ENCODE measurements around the gene TOP1.

TOP1 gene

GRCh38 chr20:41145821-41146620 is 117.4 kb downstream of the TOP1 start:
- Histone ChIP-seq H3K4me2 (ENCODE audit: insufficient read depth, low read length) (peak overlapping the region; percentile 3; the same call in 1 of the 2 replicates), H4K20me1 (ENCODE audit: insufficient read depth, low read length) (peaks cover 99% of the 10 kb centered on the region), H3K27me3 (ENCODE audit: insufficient read depth, low read length, poor library complexity) (no peaks in the 10 kb centered on the region), H3K27ac (ENCODE audit: low read length) (peak overlapping the region; percentile 22; the same call in 1 of the 2 replicates), H3K4me1 (ENCODE audit: insufficient read depth, low read length) (peaks cover 48% of the 10 kb centered on the region), H3K36me3 (ENCODE audit: insufficient read depth, low read length) (peaks cover 80% of the 10 kb centered on the region), H3K4me3 (ENCODE audit: low read depth in 1 of 2, low read length in 2 of 2) (no peak overlapping the region), H3K9ac (ENCODE audit: low read depth, low read length) (no peak overlapping the region), H3K79me2 (ENCODE audit: insufficient read depth, low read length) (peaks cover 100% of the 10 kb centered on the region), H3K9me3 (ENCODE audit: insufficient read depth, low read length, severe bottlenecking) (no peaks in the 10 kb centered on the region), H2AFZ (ENCODE audit: low read depth, low read length) (no peak overlapping the region)
- DNase-seq = no peak
- no peak for ATAC-seq (ENCODE audit: insufficient read depth, low read depth)
- TF ChIP-seq EZH2 (IDR thresholded peaks at IDR 0.05; ENCODE audit: borderline replicate concordance, low read depth, low read length, severe bottlenecking) = no peak
- no peak for TF ChIP-seq CTCF (IDR thresholded peaks at IDR 0.05; ENCODE audit: borderline replicate concordance, extremely low read depth, low read length, poor library complexity, severe bottlenecking)

GRCh38 chr20:41147767-41148191 is 119.2 kb downstream of the TOP1 start:
- no peak for TF ChIP-seq EZH2 (IDR thresholded peaks at IDR 0.05; ENCODE audit: borderline replicate concordance, low read depth, low read length, severe bottlenecking)
- TF ChIP-seq CTCF (IDR thresholded peaks at IDR 0.05; ENCODE audit: borderline replicate concordance, extremely low read depth, low read length, poor library complexity, severe bottlenecking) = no peak
- H3K4me1 ChIP-seq (ENCODE audit: insufficient read depth, low read length) = peaks cover 34% of the 10 kb centered on the region
- H2AFZ ChIP-seq (ENCODE audit: low read depth, low read length) = no peak overlapping the region
- H3K79me2 ChIP-seq (ENCODE audit: insufficient read depth, low read length) = peaks cover 100% of the 10 kb centered on the region
- H3K36me3 ChIP-seq (ENCODE audit: insufficient read depth, low read length) = peaks cover 79% of the 10 kb centered on the region
- H3K27me3 ChIP-seq (ENCODE audit: insufficient read depth, low read length, poor library complexity) = no peaks in the 10 kb centered on the region
- H3K4me2 ChIP-seq (ENCODE audit: insufficient read depth, low read length) = no peak overlapping the region
- no peak overlapping the region for H3K4me3 ChIP-seq (ENCODE audit: low read depth in 1 of 2, low read length in 2 of 2)
- H3K27ac ChIP-seq (ENCODE audit: low read length) = no peak overlapping the region
- peaks cover 99% of the 10 kb centered on the region for H4K20me1 ChIP-seq (ENCODE audit: insufficient read depth, low read length)
- DNase-seq (no peak), ATAC-seq (ENCODE audit: insufficient read depth, low read depth) (no peak)
- no peak overlapping the region for H3K9ac ChIP-seq (ENCODE audit: low read depth, low read length)
- H3K9me3 ChIP-seq (ENCODE audit: insufficient read depth, low read length, severe bottlenecking) = no peaks in the 10 kb centered on the region

DNA sequence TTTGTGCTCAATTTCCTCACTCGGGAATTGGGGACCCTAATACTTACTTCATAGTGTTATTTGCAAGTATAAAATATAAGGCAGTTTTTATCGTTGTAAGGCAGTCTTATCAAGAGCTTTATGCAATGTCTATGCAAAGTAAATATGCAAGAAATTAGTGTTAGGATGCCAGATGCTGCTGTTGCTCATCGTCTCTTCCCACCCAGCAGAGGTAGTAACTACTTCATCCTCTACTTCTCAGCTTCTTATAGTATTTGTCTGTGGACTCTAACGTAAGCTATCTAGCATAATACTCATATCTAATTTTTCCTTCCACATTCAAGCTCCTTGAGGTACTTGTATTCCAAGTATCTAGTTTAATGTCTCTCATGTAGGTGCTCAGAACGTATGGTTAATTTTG is 120.3 kb downstream of the TOP1 start:
- Histone ChIP-seq H3K79me2 (ENCODE audit: insufficient read depth, low read length) (peaks cover 100% of the 10 kb centered on the region), H2AFZ (ENCODE audit: low read depth, low read length) (no peak overlapping the region), H3K27me3 (ENCODE audit: insufficient read depth, low read length, poor library complexity) (no peaks in the 10 kb centered on the region), H3K4me1 (ENCODE audit: insufficient read depth, low read length) (peaks cover 25% of the 10 kb centered on the region), H3K4me3 (ENCODE audit: low read depth in 1 of 2, low read length in 2 of 2) (no peak overlapping the region), H3K27ac (ENCODE audit: low read length) (no peak overlapping the region; the same call in 1 of the 2 replicates), H3K9me3 (ENCODE audit: insufficient read depth, low read length, severe bottlenecking) (no peaks in the 10 kb centered on the region), H3K9ac (ENCODE audit: low read depth, low read length) (no peak overlapping the region), H3K4me2 (ENCODE audit: insufficient read depth, low read length) (no peak overlapping the region), H3K36me3 (ENCODE audit: insufficient read depth, low read length) (peaks cover 78% of the 10 kb centered on the region), H4K20me1 (ENCODE audit: insufficient read depth, low read length) (peaks cover 99% of the 10 kb centered on the region)
- TF ChIP-seq CTCF (IDR thresholded peaks at IDR 0.05; ENCODE audit: borderline replicate concordance, extremely low read depth, low read length, poor library complexity, severe bottlenecking) (no peak), EZH2 (IDR thresholded peaks at IDR 0.05; ENCODE audit: borderline replicate concordance, low read depth, low read length, severe bottlenecking) (no peak)
- DNase-seq (no peak), ATAC-seq (ENCODE audit: insufficient read depth, low read depth) (no peak)
